ENCODE measurements around the gene C11orf71.
A peak's percentile ranks its signal among the peaks of the same experiment; 100 is the strongest.

DNA sequence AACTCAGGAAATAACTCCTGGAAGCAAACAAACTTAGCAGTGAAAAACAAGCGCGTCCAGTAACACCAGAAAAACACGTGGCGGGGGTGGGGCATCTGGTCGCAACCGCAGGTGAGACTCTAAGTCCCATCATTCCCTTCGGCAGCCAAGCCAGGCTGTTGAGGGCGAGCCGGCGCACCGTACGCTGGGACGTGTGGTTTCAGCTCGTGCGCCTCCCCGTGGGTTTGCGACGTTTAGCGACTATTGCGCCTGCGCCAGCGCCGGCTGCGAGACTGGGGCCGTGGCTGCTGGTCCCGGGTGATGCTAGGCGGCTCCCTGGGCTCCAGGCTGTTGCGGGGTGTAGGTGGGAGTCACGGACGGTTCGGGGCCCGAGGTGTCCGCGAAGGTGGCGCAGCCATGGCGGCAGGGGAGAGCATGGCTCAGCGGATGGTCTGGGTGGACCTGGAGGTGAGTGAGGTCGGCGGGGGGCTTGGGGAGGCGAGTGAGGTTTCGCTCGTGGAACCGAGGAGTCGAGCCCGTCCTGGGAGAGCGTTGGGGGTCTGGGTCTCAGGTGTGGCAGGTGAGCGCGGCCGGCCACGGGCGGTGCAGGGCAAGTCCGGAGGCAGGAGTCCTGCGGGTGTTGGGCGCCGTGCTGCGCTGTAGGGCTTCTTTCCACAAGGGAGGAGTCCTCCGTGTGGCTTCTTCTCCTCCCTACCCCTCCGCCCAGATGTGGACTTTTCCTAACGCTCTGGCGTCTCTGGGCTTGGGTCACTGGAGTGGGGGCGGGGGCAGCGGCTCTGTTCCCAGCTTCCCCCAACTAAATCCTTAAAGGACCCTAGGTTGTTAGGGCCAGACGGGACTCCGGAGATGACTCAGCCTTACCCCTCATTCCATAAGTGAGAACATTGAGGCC, 39.2 kb upstream of the C11orf71 start, which contains the start of gene REXO2:
- no peak for TF ChIP-seq EZH2 (IDR thresholded peaks at IDR 0.05; ENCODE audit: low read depth)
- TF ChIP-seq, protein P1, sequence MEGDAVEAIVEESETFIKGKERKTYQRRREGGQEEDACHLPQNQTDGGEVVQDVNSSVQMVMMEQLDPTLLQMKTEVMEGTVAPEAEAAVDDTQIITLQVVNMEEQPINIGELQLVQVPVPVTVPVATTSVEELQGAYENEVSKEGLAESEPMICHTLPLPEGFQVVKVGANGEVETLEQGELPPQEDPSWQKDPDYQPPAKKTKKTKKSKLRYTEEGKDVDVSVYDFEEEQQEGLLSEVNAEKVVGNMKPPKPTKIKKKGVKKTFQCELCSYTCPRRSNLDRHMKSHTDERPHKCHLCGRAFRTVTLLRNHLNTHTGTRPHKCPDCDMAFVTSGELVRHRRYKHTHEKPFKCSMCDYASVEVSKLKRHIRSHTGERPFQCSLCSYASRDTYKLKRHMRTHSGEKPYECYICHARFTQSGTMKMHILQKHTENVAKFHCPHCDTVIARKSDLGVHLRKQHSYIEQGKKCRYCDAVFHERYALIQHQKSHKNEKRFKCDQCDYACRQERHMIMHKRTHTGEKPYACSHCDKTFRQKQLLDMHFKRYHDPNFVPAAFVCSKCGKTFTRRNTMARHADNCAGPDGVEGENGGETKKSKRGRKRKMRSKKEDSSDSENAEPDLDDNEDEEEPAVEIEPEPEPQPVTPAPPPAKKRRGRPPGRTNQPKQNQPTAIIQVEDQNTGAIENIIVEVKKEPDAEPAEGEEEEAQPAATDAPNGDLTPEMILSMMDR (conservative IDR thresholded peaks at IDR 0.05), result peak; percentile 48; the same call in 1 of the 2 replicates
